Activated naive CD4-positive, alpha-beta T cell (primary cell): ENCODE data around the gene INTS4.
"Not testable (repeated sequence)": the region's sequence is repeated elsewhere in the genome, so short reads cannot be mapped to it uniquely, and the experiment has no call there.

ENCODE experiments used
- DNase-seq, 4 experiments: peaks; one replicate each; lab custom pipeline; 2025; lab: John Stamatoyannopoulos, UW

The INTS4 gene

GRCh38 chr11:78023426-78023825, 29.0 kb upstream of the INTS4 start:
- no peak for DNase-seq

GRCh38 chr11:78022397-78023396, 28.2 kb upstream of the INTS4 start, which contains the start of gene KCTD14:
Gene KCTD14 (minus strand): TSS chr11:78023276. CDS start chr11:78023249, 27 bp downstream.
- DNase-seq: no peak

GRCh38 chr11:78021611-78022010, 27.1 kb upstream of the INTS4 start:
- no peak for DNase-seq

GRCh38 chr11:78020246-78020645, 25.8 kb upstream of the INTS4 start:
- no peak for DNase-seq

- DNase-seq: no peak
Measured at GRCh38 chr11:78019808-78020207, 25.3 kb upstream of the INTS4 start.

- DNase-seq: no peak
Measured at GRCh38 chr11:78015878-78016277, 21.4 kb upstream of the INTS4 start.

- DNase-seq: not testable (repeated sequence)
Measured at GRCh38 chr11:78014937-78015520, 20.6 kb upstream of the INTS4 start.

- DNase-seq: no peak
Measured at GRCh38 chr11:78011301-78011700, 16.8 kb upstream of the INTS4 start.

GRCh38 chr11:78010755-78011154, 16.3 kb upstream of the INTS4 start:
- no peak for DNase-seq

- no peak for DNase-seq
Measured at GRCh38 chr11:78010304-78010703, 15.8 kb upstream of the INTS4 start.

- DNase-seq: no peak
Measured at GRCh38 chr11:78009062-78009461, 14.6 kb upstream of the INTS4 start.

- DNase-seq: peak in 2 of 4 experiments; percentile 2 to 18
Measured at GRCh38 chr11:78000193-78000592, 5.7 kb upstream of the INTS4 start.

- DNase-seq: no peak
Measured at GRCh38 chr11:77999446-78000030, 5.1 kb upstream of the INTS4 start.

- no peak for DNase-seq
Measured at GRCh38 chr11:77993902-77994301, 566 bp downstream of the INTS4 start.

- no peak for DNase-seq
Measured at GRCh38 chr11:77990981-77991380, 3.5 kb downstream of the INTS4 start.

- not testable (repeated sequence) for DNase-seq
Measured at GRCh38 chr11:77986456-77986855, 8.0 kb downstream of the INTS4 start.

GRCh38 chr11:77981346-77981947, 13.0 kb downstream of the INTS4 start:
- DNase-seq: no peak

- no peak for DNase-seq
Measured at GRCh38 chr11:77968337-77968736, 26.1 kb downstream of the INTS4 start.

- no peak for DNase-seq
Measured at GRCh38 chr11:77967753-77968152, 26.7 kb downstream of the INTS4 start.

- no peak for DNase-seq
Measured at GRCh38 chr11:77967121-77967520, 27.3 kb downstream of the INTS4 start.

GRCh38 chr11:77966338-77966737, 28.1 kb downstream of the INTS4 start:
- no peak for DNase-seq

GRCh38 chr11:77959434-77959833, 35.0 kb downstream of the INTS4 start:
- DNase-seq: no peak
